Endothelial cell of umbilical vein (primary cell): Measurements from ENCODE around the gene TMED7. TPM values are rescaled to one million over a fixed set of nuclear protein-coding genes. Genes with fewer than 3 reads are reported as not detected.

Experiments
- BruUV-seq: library from RNA; stranded (reverse); fragments of 400-500 nt; replicated peaks from 2 replicates; lab custom pipeline; 2021; lab: Mats Ljungman, UMichigan
- CTCF ChIA-PET: fragments of 300-600, 350-600 bp; sonication (Branson Sonifier 250); formaldehyde crosslinking; loops from one replicate; lab custom pipeline; 2021; ENCODE audit warnings: antibody characterized with exemption, inconsistent platforms; lab: Charles Lee
- POLR2A ChIA-PET: fragments of 300-600, 350-600 bp; sonication (Branson Sonifier 250); formaldehyde crosslinking; loops from one replicate; lab custom pipeline; 2021; ENCODE audit warnings: antibody characterized with exemption, inconsistent platforms; lab: Charles Lee
- DNase-seq: peaks from one replicate; pipeline ENCODE4 v3.0.0-alpha.2; 2011; ENCODE audit warnings: low read depth, low spot score
- FAIRE-seq: peaks from 2 replicates; lab custom pipeline; 2011; peaks lifted over from hg19 to GRCh38; lab: Jason Lieb, UNC
- H2AFZ ChIP-seq: 2 replicates; pipeline ENCODE4 v1.6.0; 2012; ENCODE audit warnings: low read depth, low read length, control low read depth, inconsistent platforms
- H3K27ac ChIP-seq: 2 replicates; pipeline ENCODE4 v1.5.1; 2011; ENCODE audit warnings: low read depth, mild to moderate bottlenecking, control low read depth, low read length, moderate library complexity; ENCODE audit not compliant: insufficient read depth
- H3K27me3 ChIP-seq, 2 experiments: 2 replicates each; pipeline versions ENCODE4 v1.6.0 to v1.6.1; 2011; ENCODE audit warnings: low read length in 2 of 2, mixed read lengths in 1 of 2; ENCODE audit not compliant: control insufficient read depth in 2 of 2, insufficient read depth in 2 of 2
- H3K36me3 ChIP-seq, 2 experiments: 2 replicates in 1 of 2; 3 replicates in 1 of 2; pipeline ENCODE4 v1.5.1; 2011; ENCODE audit warnings: low read length in 2 of 2, mild to moderate bottlenecking in 1 of 2, moderate library complexity in 1 of 2; ENCODE audit not compliant: control insufficient read depth in 2 of 2, insufficient read depth in 2 of 2; ENCODE audit errors: extremely low read depth in 1 of 2
- H3K4me1 ChIP-seq: 3 replicates; pipeline ENCODE4 v1.5.1; 2011; ENCODE audit warnings: mild to moderate bottlenecking, low read length; ENCODE audit not compliant: control insufficient read depth, insufficient read depth; ENCODE audit errors: extremely low read depth
- H3K4me2 ChIP-seq: 2 replicates; pipeline ENCODE4 v1.6.1; 2011; ENCODE audit warnings: low read length, control low read depth, mixed read lengths; ENCODE audit not compliant: insufficient read depth
- H3K4me3 ChIP-seq, 3 experiments: fragments of 200-600 bp in 1 of 3; sonication (generic), shearing (Covaris generic) in 1 of 3; replicated peaks in 1 of 3; 2 replicates each; pipeline ENCODE4 v1.5.1; 2011 to 2016; ENCODE audit warnings: control low read depth in 3 of 3, low read length in 3 of 3, mild to moderate bottlenecking in 2 of 3, inconsistent platforms in 1 of 3, low read depth in 1 of 3, moderate library complexity in 1 of 3; ENCODE audit not compliant: insufficient read depth in 1 of 3
- H3K79me2 ChIP-seq: 2 replicates; pipeline ENCODE4 v1.6.0; 2012; ENCODE audit warnings: low read length, inconsistent platforms; ENCODE audit not compliant: control insufficient read depth, insufficient read depth
- H3K9ac ChIP-seq: replicated peaks from 2 replicates; pipeline ENCODE3; 2011; ENCODE audit warnings: low read length, control low read depth; ENCODE audit not compliant: insufficient read depth; ENCODE audit errors: extremely low read depth
- H3K9me1 ChIP-seq: replicated peaks from 3 replicates; pipeline ENCODE4 v1.6.0; 2011; ENCODE audit warnings: mild to moderate bottlenecking, low read length; ENCODE audit not compliant: control insufficient read depth, insufficient read depth; ENCODE audit errors: extremely low read depth
- H3K9me3 ChIP-seq: replicated peaks from 2 replicates; pipeline ENCODE4 v1.5.1; 2012; ENCODE audit warnings: low read length, inconsistent platforms; ENCODE audit not compliant: control insufficient read depth, insufficient read depth
- H4K20me1 ChIP-seq: replicated peaks from 2 replicates; pipeline ENCODE3; 2011; ENCODE audit warnings: mild to moderate bottlenecking, low read length; ENCODE audit not compliant: control insufficient read depth, insufficient read depth; ENCODE audit errors: extremely low read depth
- EZH2 ChIP-seq: IDR thresholded peaks from 2 replicates; pipeline ENCODE4 v1.6.1; 2012; ENCODE audit warnings: borderline replicate concordance, low read depth, mild to moderate bottlenecking, moderate library complexity, low read length, inconsistent platforms; ENCODE audit not compliant: severe bottlenecking
- FOS ChIP-seq: IDR thresholded peaks from 2 replicates; pipeline ENCODE4 v1.6.1; 2011; ENCODE audit warnings: mild to moderate bottlenecking, low read length, moderate library complexity, borderline replicate concordance; ENCODE audit not compliant: insufficient read depth
- GATA2 ChIP-seq: IDR thresholded peaks from 2 replicates; pipeline ENCODE4 v1.7.0; 2011; ENCODE audit warnings: low read depth, mild to moderate bottlenecking, moderate library complexity, mixed read lengths, low read length; ENCODE audit not compliant: insufficient read length, insufficient read depth
- JUN ChIP-seq: IDR thresholded peaks from 2 replicates; pipeline ENCODE4 v1.6.1; 2011; ENCODE audit warnings: borderline replicate concordance, low read depth; ENCODE audit not compliant: insufficient read length, insufficient read depth
- MYC ChIP-seq: IDR thresholded peaks from one replicate; pipeline ENCODE4 v1.6.1; 2011; ENCODE audit warnings: mild to moderate bottlenecking, low read depth, low read length
- POLR2A ChIP-seq: IDR thresholded peaks from 2 replicates; pipeline ENCODE4 v1.6.1; 2012; ENCODE audit warnings: low read depth, mild to moderate bottlenecking, control low read depth, low read length
- POLR2AphosphoS5 ChIP-seq: IDR thresholded peaks from 2 replicates; pipeline ENCODE4 v1.6.1; 2012; ENCODE audit warnings: low read depth, mild to moderate bottlenecking, control low read depth, low read length, moderate library complexity; ENCODE audit not compliant: insufficient read depth
- dilution Hi-C: fragments of 300-500 bp; cut with MboI; formaldehyde crosslinking; loops from one replicate; pipeline ENCODE4 v1.15.0; 2019; ENCODE audit warnings: low sequenced_read_pairs; ENCODE audit not compliant: extremely low pct_ligation_motif_present
- intact Hi-C: fragments of 100-400 bp; cut with micrococcal nuclease; formaldehyde crosslinking; loops from one replicate; pipeline ENCODE4 v1.10.0; 2022
- polyA plus RNA-seq, 4 experiments: library from polyadenylated mRNA; depleted of rRNA in 3 of 4; stranded (reverse) in 3 of 4; unstranded in 1 of 4; fragments of >200 nt; gene quantifications; 2 replicates each; pipeline versions ENCODE4 v1.2.1 to v1.2.3, GENCODE V29; 2011 to 2012; ENCODE audit warnings: missing spikeins in 1 of 4
- total RNA-seq: library from RNA; stranded (reverse); gene quantifications from 2 replicates; pipeline ENCODE4 v1.2.3, GENCODE V29; 2021
- TF ChIP-seq, protein P1 (sequence below), 2 donors: IDR thresholded peaks; 1 replicate in 1 of 2; 2 replicates in 1 of 2; pipeline ENCODE4 v1.5.1; 2011; ENCODE audit warnings: low read length in 2 of 2, mild to moderate bottlenecking in 2 of 2, moderate library complexity in 2 of 2, control low read depth in 1 of 2, inconsistent platforms in 1 of 2, low read depth in 1 of 2; ENCODE audit not compliant: insufficient read depth in 1 of 2; ENCODE audit errors: extremely low read depth in 1 of 2
- TF ChIP-seq, protein P2 (sequence below): IDR thresholded peaks from 2 replicates; pipeline ENCODE4 v1.6.1; 2011; ENCODE audit not compliant: insufficient read depth, insufficient read length

TMED7 gene
- total and polyA plus RNA-seq, 2 donors (not counting 3 experiments of a cell fraction or from before 2014, with no cell fraction given): 57.6 to 101 TPM

DNA sequence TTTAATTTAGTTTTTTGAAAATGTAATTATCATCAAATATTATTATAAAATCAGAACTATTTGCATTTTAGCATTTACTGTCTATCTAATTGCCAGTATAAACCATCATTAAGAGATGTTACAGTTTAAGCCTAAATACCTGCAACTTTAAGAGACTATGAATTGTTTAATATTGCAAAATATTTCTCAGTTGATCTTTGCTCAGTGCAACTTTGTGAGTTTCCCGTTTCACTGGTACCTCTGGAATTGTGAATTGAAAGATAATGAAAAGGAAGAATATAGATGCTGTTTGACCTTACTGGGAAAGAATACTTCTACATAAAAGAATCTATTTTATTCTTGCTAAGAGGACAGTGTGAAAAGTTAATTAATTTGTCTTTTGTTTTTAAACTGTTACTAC is 30.2 kb upstream of the TMED7 start:
- no peaks in the 10 kb centered on the region for H3K36me3 ChIP-seq
- no peaks in the 10 kb centered on the region for H3K79me2 ChIP-seq
- intact Hi-C loops (no loop called here), dilution Hi-C loops (no loop called here)
- ChIA-PET CTCF (interaction anchor here (0.5 kb wide), 1 partner anchor 14 kb away, joined by 3 read pairs; no protein-coding TSS in a partner anchor), POLR2A (no interaction called here)
- H3K27me3 ChIP-seq: no peaks in the 10 kb centered on the region
- no TSS peak for BruUV-seq
- no peak overlapping the region for H3K9ac ChIP-seq
- H2AFZ ChIP-seq: no peak overlapping the region
- H3K4me3 ChIP-seq: no peak overlapping the region
- no peaks in the 10 kb centered on the region for H4K20me1 ChIP-seq
- H3K9me1 ChIP-seq: no peaks in the 10 kb centered on the region
- no peak overlapping the region for H3K4me2 ChIP-seq
- TF ChIP-seq FOS (no peak), EZH2 (no peak), JUN (no peak), MYC (no peak), POLR2AphosphoS5 (no peak), POLR2A (no peak), GATA2 (no peak)
- TF ChIP-seq, protein P1, sequence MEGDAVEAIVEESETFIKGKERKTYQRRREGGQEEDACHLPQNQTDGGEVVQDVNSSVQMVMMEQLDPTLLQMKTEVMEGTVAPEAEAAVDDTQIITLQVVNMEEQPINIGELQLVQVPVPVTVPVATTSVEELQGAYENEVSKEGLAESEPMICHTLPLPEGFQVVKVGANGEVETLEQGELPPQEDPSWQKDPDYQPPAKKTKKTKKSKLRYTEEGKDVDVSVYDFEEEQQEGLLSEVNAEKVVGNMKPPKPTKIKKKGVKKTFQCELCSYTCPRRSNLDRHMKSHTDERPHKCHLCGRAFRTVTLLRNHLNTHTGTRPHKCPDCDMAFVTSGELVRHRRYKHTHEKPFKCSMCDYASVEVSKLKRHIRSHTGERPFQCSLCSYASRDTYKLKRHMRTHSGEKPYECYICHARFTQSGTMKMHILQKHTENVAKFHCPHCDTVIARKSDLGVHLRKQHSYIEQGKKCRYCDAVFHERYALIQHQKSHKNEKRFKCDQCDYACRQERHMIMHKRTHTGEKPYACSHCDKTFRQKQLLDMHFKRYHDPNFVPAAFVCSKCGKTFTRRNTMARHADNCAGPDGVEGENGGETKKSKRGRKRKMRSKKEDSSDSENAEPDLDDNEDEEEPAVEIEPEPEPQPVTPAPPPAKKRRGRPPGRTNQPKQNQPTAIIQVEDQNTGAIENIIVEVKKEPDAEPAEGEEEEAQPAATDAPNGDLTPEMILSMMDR (IDR thresholded peaks at IDR 0.05; ENCODE audit: extremely low read depth in 1 of 2, insufficient read depth in 1 of 2, low read depth in 1 of 2, low read length in 2 of 2): no peak
- TF ChIP-seq, protein P2, sequence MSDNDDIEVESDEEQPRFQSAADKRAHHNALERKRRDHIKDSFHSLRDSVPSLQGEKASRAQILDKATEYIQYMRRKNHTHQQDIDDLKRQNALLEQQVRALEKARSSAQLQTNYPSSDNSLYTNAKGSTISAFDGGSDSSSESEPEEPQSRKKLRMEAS: no peak
- DNase-seq (no peak), FAIRE-seq (no peak)
- no peaks in the 10 kb centered on the region for H3K4me1 ChIP-seq
- no peaks in the 10 kb centered on the region for H3K9me3 ChIP-seq
- H3K27ac ChIP-seq: no peak overlapping the region
